CD4-positive, alpha-beta T cell treated with Interleukin-17A for 4 hours (primary cell): ENCODE results near the gene MT1HL1.
"Not testable (repeated sequence)": the region's sequence is repeated elsewhere in the genome, so short reads cannot be mapped to it uniquely, and the experiment has no call there.

ENCODE experiments used
- DNase-seq: peaks from one replicate; pipeline ENCODE4 v3.0.0-alpha.2; 2020; ENCODE audit warnings: mixed read lengths

MT1HL1 gene

DNA sequence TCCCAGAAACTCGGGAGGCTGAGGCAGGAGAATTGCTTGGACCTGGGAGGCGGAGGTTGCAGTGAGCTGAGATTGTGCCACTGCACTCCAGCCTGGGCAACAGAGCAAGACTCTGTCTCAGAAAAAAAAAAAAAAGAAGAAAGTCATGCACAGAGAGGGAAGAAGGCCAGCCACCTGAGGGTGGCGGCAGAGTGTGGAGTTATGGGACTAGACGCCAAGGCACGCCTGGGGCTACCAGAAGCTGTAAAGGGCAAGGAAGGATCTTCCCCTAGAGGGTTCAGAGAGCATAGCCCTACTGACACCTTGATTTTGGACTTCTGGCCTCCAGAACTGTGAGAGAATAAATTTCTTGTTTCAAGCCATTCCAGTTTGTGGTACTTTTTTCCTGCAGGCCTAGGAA, 30.2 kb downstream of the MT1HL1 start:
- DNase-seq: not testable (repeated sequence)

DNA sequence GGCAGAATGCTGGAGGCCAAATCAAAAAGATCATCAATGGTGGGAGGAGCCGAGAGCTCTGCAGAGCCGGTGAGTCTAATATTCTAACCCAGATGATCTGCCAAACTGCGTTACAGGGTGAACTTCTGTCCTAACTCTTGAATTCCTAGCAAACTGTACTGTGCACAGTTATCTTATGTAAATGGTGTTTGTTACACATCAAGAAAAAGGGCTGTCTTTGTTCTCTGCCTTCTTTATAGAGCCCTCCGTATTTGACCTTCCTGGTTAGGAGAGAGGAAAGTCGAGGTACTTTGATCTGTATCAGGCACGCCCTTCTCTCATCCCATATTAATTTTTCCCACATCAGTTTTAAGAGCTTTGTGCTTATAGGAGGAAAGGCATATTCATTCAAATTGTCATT, 37.6 kb downstream of the MT1HL1 start:
- no peak for DNase-seq

DNA sequence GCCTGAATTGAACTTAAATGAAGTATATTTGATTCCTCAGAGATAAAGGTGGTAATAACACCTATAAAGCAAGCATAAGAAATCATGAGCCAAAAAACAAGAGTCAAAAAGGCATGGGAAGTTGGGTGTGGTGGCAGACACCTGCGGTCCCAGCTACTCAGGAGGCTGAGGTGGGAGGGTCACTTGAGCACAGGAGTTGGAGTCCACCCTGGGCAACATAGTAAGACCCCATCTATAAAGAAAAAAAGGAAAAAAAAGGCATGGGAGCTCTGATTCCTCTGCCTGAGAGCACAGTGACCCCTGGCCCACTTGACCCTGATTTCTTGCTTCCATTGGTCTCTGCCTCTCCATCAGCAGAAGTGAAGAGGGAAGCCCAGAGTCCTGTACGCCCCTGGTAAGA, 40.3 kb downstream of the MT1HL1 start:
- no peak for DNase-seq

- no peak for DNase-seq
These were observed 45.1 kb downstream of the MT1HL1 start for GRCh38 chr1:236959112-236959511.

DNA sequence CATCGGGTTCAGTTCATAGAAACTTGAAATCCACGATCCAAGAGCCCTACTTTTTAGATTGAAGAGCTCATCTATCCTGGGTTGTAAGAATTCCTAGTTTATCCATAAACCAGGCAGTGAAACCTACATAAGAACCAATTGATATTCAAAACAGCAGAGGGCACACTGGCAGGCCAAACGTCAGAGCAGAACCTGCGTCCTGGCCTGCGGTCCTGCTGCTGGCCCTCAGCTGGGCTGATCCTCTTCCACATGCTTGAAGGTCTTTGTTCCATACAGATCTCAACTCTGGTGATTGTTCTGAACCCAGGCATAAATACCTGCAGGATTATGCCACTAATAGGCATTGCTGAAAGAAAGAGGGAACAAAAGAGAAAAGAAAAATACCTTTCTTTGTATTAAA, 47.0 kb downstream of the MT1HL1 start:
- no peak for DNase-seq
